GM12878 (cell line): Measurements from ENCODE around the gene RALB. TPM values are rescaled to one million over a fixed set of nuclear protein-coding genes. Genes with fewer than 3 reads are reported as not detected.

Experiments used
- ATAC-seq: fragments of 200-7000 bp; cut with Tn5 transposase; 3 replicates; pipeline ENCODE4 v1.9.1; 2020; ENCODE audit warnings: mild to moderate bottlenecking, moderate library complexity
- BruUV-seq: library from RNA; stranded (reverse); fragments of 400-500 nt; replicated peaks from 2 replicates; lab custom pipeline; 2021; lab: Mats Ljungman, UMichigan
- CTCF ChIA-PET: fragments of 300-600 bp; sonication (Branson Sonifier 250); formaldehyde crosslinking; extraction: SDS; loops from one replicate; lab custom pipeline; 2021; ENCODE audit warnings: inconsistent platforms; lab: Yijun Ruan, JAX
- POLR2A ChIA-PET: fragments of 350-600 bp; formaldehyde crosslinking; extraction: SDS; loops from one replicate; lab custom pipeline; 2021; ENCODE audit warnings: inconsistent platforms; lab: Charles Lee
- RAD21 ChIA-PET: fragments of 300-600 bp; sonication (Branson Sonifier 250); formaldehyde crosslinking; loops from one replicate; lab custom pipeline; 2023; ENCODE audit warnings: antibody characterized with exemption; ENCODE audit not compliant: unreplicated experiment; lab: Charles Lee
- SMC1A ChIA-PET: fragments of 300-600 bp; sonication (Branson Sonifier 250); formaldehyde crosslinking; loops from one replicate; lab custom pipeline; 2023; ENCODE audit not compliant: unreplicated experiment, uncharacterized antibody; lab: Charles Lee
- DNase-seq: peaks from one replicate; pipeline ENCODE4 v3.0.0-alpha.2; 2011; ENCODE audit warnings: low read depth, low spot score
- FAIRE-seq: peaks from 3 replicates; lab custom pipeline; 2011; peaks lifted over from hg19 to GRCh38; lab: Jason Lieb, UNC
- H2AFZ ChIP-seq: 2 replicates; pipeline ENCODE4 v1.6.0; 2011; ENCODE audit warnings: low read depth, low read length, control low read depth; ENCODE audit not compliant: control insufficient read depth
- H3K27ac ChIP-seq: 2 replicates; pipeline ENCODE4 v1.5.1; 2011; ENCODE audit warnings: control low read depth; ENCODE audit not compliant: control insufficient read depth, insufficient read depth
- H3K27me3 ChIP-seq, 2 experiments: replicated peaks in 1 of 2; 2 replicates each; pipeline versions ENCODE4 v1.6.0 to v1.6.1; 2011; ENCODE audit warnings: low read length in 1 of 2; ENCODE audit not compliant: control insufficient read depth in 2 of 2, insufficient read depth in 2 of 2
- H3K36me3 ChIP-seq, 2 experiments: 2 replicates each; pipeline ENCODE4 v1.5.1; 2011; ENCODE audit warnings: low read length in 1 of 2; ENCODE audit not compliant: control insufficient read depth in 2 of 2, insufficient read depth in 2 of 2
- H3K4me1 ChIP-seq: 2 replicates; pipeline ENCODE4 v1.6.1; 2011; ENCODE audit warnings: mild to moderate bottlenecking, low read length, moderate library complexity, mixed read lengths; ENCODE audit not compliant: control insufficient read depth, insufficient read depth
- H3K4me2 ChIP-seq: 2 replicates; pipeline ENCODE4 v1.6.0; 2011; ENCODE audit warnings: control low read depth; ENCODE audit not compliant: control insufficient read depth, insufficient read depth
- H3K4me3 ChIP-seq: fragments of 200-600 bp; sonication (generic); 2 replicates; pipeline ENCODE4 v1.5.1; 2016
- H3K79me2 ChIP-seq: 2 replicates; pipeline ENCODE4 v1.6.0; 2011; ENCODE audit warnings: low read length; ENCODE audit not compliant: control insufficient read depth, insufficient read depth
- H3K9ac ChIP-seq: 2 replicates; pipeline ENCODE4 v1.8.0; 2011; ENCODE audit warnings: low read length, control low read depth, mixed read lengths; ENCODE audit not compliant: control insufficient read depth, insufficient read depth
- H3K9me3 ChIP-seq: replicated peaks from 3 replicates; pipeline ENCODE4 v1.5.1; 2011; ENCODE audit warnings: mild to moderate bottlenecking, low read length; ENCODE audit not compliant: control insufficient read depth, insufficient read depth
- H4K20me1 ChIP-seq: 2 replicates; pipeline ENCODE4 v1.6.0; 2011; ENCODE audit not compliant: control insufficient read depth, insufficient read depth
- BCLAF1 ChIP-seq: fragments of 450-650 bp; IDR thresholded peaks from 2 replicates; pipeline ENCODE4 v1.6.1; 2017; ENCODE audit warnings: antibody characterized with exemption, mild to moderate bottlenecking, moderate library complexity
- CEBPB ChIP-seq, 2 experiments: fragments of 150-350 bp in 1 of 2; IDR thresholded peaks; 2 replicates each; pipeline ENCODE4 v1.6.1; 2012 to 2014; ENCODE audit warnings: low read depth in 2 of 2, low read length in 2 of 2, borderline replicate concordance in 1 of 2, inconsistent platforms in 1 of 2
- JUNB ChIP-seq: IDR thresholded peaks from 2 replicates; pipeline ENCODE4 v1.6.1; 2016; ENCODE audit warnings: antibody characterized with exemption, mild to moderate bottlenecking
- MEF2A ChIP-seq: IDR thresholded peaks from 2 replicates; pipeline ENCODE4 v1.6.1; 2011; ENCODE audit warnings: low read depth, mild to moderate bottlenecking, low read length, moderate library complexity; ENCODE audit not compliant: insufficient read depth
- POLR2A ChIP-seq: IDR thresholded peaks from 2 replicates; pipeline ENCODE4 v1.6.1; 2011; ENCODE audit warnings: low read depth, mild to moderate bottlenecking, low read length
- RUNX3 ChIP-seq: IDR thresholded peaks from 2 replicates; pipeline ENCODE4 v1.6.1; 2012; ENCODE audit warnings: low read length, inconsistent platforms
- WGBS: methylation state at CpG from one replicate; pipeline ENCODE4 v1.1.6; 2016; ENCODE audit warnings: low lambda C conversion rate; ENCODE audit not compliant: insufficient replicate concordance, insufficient coverage; ENCODE audit errors: missing lambda C conversion rate; 5-methylcytosine and 5-hydroxymethylcytosine counted together
- in situ Hi-C: fragments of 300-500 bp; cut with MboI; formaldehyde crosslinking; loops from 9 replicates; pipeline ENCODE4 v1.14.3; 2018; ENCODE audit warnings: mixed read lengths
- intact Hi-C: fragments of 100-400 bp; cut with micrococcal nuclease; formaldehyde crosslinking; loops from one replicate; pipeline ENCODE4 v1.14.2; 2022; ENCODE audit not compliant: unreplicated experiment
- polyA plus RNA-seq, 11 experiments: library from polyadenylated mRNA; depleted of rRNA in 4 of 11; unstranded in 6 of 11; stranded (reverse) in 5 of 11; fragments of >200 nt; fragmentation: Nextera tagmentation in 4 of 11; fragmentation: Illumina TruSeq in 1 of 11; extraction: Ambion mirVana in 4 of 11; extraction: Trizol in 1 of 11; gene quantifications; 1 replicate in 1 of 11; 2 replicates in 10 of 11; pipeline versions ENCODE4 v1.2.1 to v1.2.3, GENCODE V29; 2011 to 2016; ENCODE audit warnings: inconsistent platforms in 2 of 11, missing spikeins in 2 of 11, low read depth in 1 of 11
- total RNA-seq, 4 experiments: library from RNA; depleted of rRNA in 3 of 4; stranded (reverse); fragments of >200 nt in 3 of 4; fragmentation: Illumina TruSeq in 1 of 4; extraction: Trizol in 1 of 4; gene quantifications; 2 replicates each; pipeline versions ENCODE4 v1.2.1 to v1.2.3, GENCODE V29; 2013 to 2021

RALB gene
- total and polyA plus RNA-seq, 10 of the 15 experiments (the other 5 are each of a cell fraction or from before 2014, with no cell fraction given), result 8.3 to 54.0 (median 24.2) TPM

- ChIA-PET SMC1A (interaction anchor here (0.9 kb wide), 1 partner anchor 10 kb away, joined by 4 read pairs; no protein-coding TSS in a partner anchor), CTCF (interaction anchor here (0.7 to 1.4 kb wide), 2 partner anchors 9 kb away, joined by 3 read pairs; no protein-coding TSS in a partner anchor), POLR2A (interaction anchor here (0.6 to 1.5 kb wide), 3 partner anchors 9 to 71 kb away, joined by 3 to 9 read pairs (median 4); no protein-coding TSS in a partner anchor), RAD21 (interaction anchor here (0.6 to 0.7 kb wide), 2 partner anchors 9 to 74 kb away, joined by 3 read pairs; no protein-coding TSS in a partner anchor)
- WGBS, result 88% methylated on average over 8 of the region's 12 CpGs
- H3K4me1 ChIP-seq, result peaks cover 8% of the 10 kb centered on the region
- H3K9me3 ChIP-seq, result no peaks in the 10 kb centered on the region
- TF ChIP-seq RUNX3, result peak; percentile 49; the same call in 1 of the 2 replicates
- TF ChIP-seq CEBPB (IDR thresholded peaks at IDR 0.05; ENCODE audit: borderline replicate concordance in 1 of 2, low read depth in 2 of 2, low read length in 2 of 2), result no peak
- no peak for TF ChIP-seq POLR2A
- no peak for TF ChIP-seq BCLAF1
- TF ChIP-seq JUNB, result no peak
- TF ChIP-seq MEF2A, result no peak
- H3K27ac ChIP-seq, result no peak overlapping the region
- no peak for FAIRE-seq
- H3K4me3 ChIP-seq, result no peak overlapping the region
- no peak overlapping the region for H3K4me2 ChIP-seq
- H3K79me2 ChIP-seq, result no peaks in the 10 kb centered on the region
- no peaks in the 10 kb centered on the region; a peak in 1 of 4 replicates for H3K36me3 ChIP-seq
- in situ Hi-C loops, result no loop called here
- H4K20me1 ChIP-seq, result no peaks in the 10 kb centered on the region
- no peak for DNase-seq
- ATAC-seq, result no peak
- intact Hi-C loops, result no loop called here
- BruUV-seq, result no TSS peak
- H2AFZ ChIP-seq, result no peak overlapping the region; the same call in 1 of the 2 replicates
- no peaks in the 10 kb centered on the region for H3K27me3 ChIP-seq
- H3K9ac ChIP-seq, result no peak overlapping the region
Measured at GRCh38 chr2:120302301-120302700, 49.6 kb downstream of the RALB start.
